K562 (cell line): Measurements from ENCODE around the gene BOLA1. TPM values are rescaled to one million over a fixed set of nuclear protein-coding genes. Genes with fewer than 3 reads are reported as not detected.

ENCODE experiments used
- ATF2 ChIP-seq: sonication (generic); formaldehyde crosslinking; IDR thresholded peaks from 2 replicates; pipeline ENCODE4 v1.8.1; 2022; ENCODE audit warnings: missing genetic modification reagents
- CBX2 ChIP-seq: fragments of 200-600 bp; sonication (generic); IDR thresholded peaks from one replicate; pipeline ENCODE4 v1.6.1; 2012; ENCODE audit warnings: mild to moderate bottlenecking, low read length, inconsistent platforms; ENCODE audit not compliant: insufficient read depth, poor library complexity, severe bottlenecking
- DPF2 ChIP-seq: fragments of 450-650 bp; IDR thresholded peaks from 2 replicates; pipeline ENCODE4 v1.6.1; 2016
- EZH2 ChIP-seq: IDR thresholded peaks from 2 replicates; pipeline ENCODE4 v1.6.1; 2012; ENCODE audit warnings: low read depth, mild to moderate bottlenecking, inconsistent platforms, low read length, borderline replicate concordance
- GMEB1 ChIP-seq: fragments of 250-450 bp; sonication (Bioruptor Pico); IDR thresholded peaks from 2 replicates; pipeline ENCODE4 v1.4.0; 2020; ENCODE audit warnings: mild to moderate bottlenecking
- HIVEP1 ChIP-seq: fragments of 250-450 bp; sonication (Bioruptor Pico); IDR thresholded peaks from 2 replicates; pipeline ENCODE4 v1.4.0; 2020; ENCODE audit warnings: mild to moderate bottlenecking
- RBM25 ChIP-seq: fragments of 200-400 bp; formaldehyde crosslinking; IDR thresholded peaks from 2 replicates; pipeline ENCODE4 v1.6.1; 2018; ENCODE audit warnings: low read length, low read depth, moderate library complexity; ENCODE audit not compliant: severe bottlenecking
- SNAPC5 ChIP-seq: fragments of 250-450 bp; sonication (Bioruptor Pico); IDR thresholded peaks from 2 replicates; pipeline ENCODE4 v1.8.0; 2021; ENCODE audit warnings: moderate library complexity, mild to moderate bottlenecking, inconsistent platforms
- U2AF2 ChIP-seq: fragments of 200-400 bp; formaldehyde crosslinking; optimal IDR thresholded peaks from 2 replicates; pipeline ENCODE3; 2017; ENCODE audit warnings: low read depth, mild to moderate bottlenecking, low read length
- ZNF24 ChIP-seq: fragments of 450-650 bp; IDR thresholded peaks from 2 replicates; pipeline ENCODE4 v1.6.1; 2016
- ZNF347 ChIP-seq: fragments of 450-650 bp; formaldehyde crosslinking; IDR thresholded peaks from 2 replicates; pipeline ENCODE4 v1.4.0; 2020; ENCODE audit warnings: low read depth, mild to moderate bottlenecking, moderate library complexity
- ZNF583 ChIP-seq: fragments of 250-450 bp; sonication (Bioruptor Pico); IDR thresholded peaks from 2 replicates; pipeline ENCODE4 v1.4.0; 2020
- ZNF764 ChIP-seq: fragments of 250-450 bp; sonication (Bioruptor Pico); IDR thresholded peaks from 2 replicates; pipeline ENCODE4 v1.4.0; 2020; ENCODE audit warnings: low read depth, mild to moderate bottlenecking, moderate library complexity
- polyA plus RNA-seq, 8 experiments: library from polyadenylated mRNA; depleted of rRNA in 4 of 8; stranded (reverse) in 5 of 8; unstranded in 3 of 8; fragments of >200 nt; fragmentation: Nextera tagmentation in 2 of 8; fragmentation: Illumina TruSeq in 1 of 8; extraction: Ambion mirVana in 2 of 8; extraction: Trizol in 1 of 8; gene quantifications; 2 replicates each; pipeline versions ENCODE4 v1.2.1 to v1.2.3, GENCODE V29; 2011 to 2014; ENCODE audit warnings: inconsistent platforms in 1 of 8, missing spikeins in 1 of 8
- total RNA-seq, 7 experiments: library from RNA; depleted of rRNA in 6 of 7; stranded (reverse); fragments of >200 nt in 6 of 7; fragmentation: Illumina TruSeq in 2 of 7; extraction: Trizol in 2 of 7; gene quantifications; 2 replicates each; pipeline versions ENCODE4 v1.2.1 to v1.2.3, GENCODE V29; 2011 to 2021; ENCODE audit warnings: low replicate concordance in 1 of 7
- TF ChIP-seq, protein P1 (sequence below): fragments of 450-650 bp; IDR thresholded peaks from 2 replicates; pipeline ENCODE4 v1.6.1; 2016; ENCODE audit warnings: low read depth, mild to moderate bottlenecking, moderate library complexity
- TF ChIP-seq, protein P2 (sequence below): fragments of 150-350 bp; IDR thresholded peaks from 2 replicates; pipeline ENCODE4 v1.6.1; 2014; ENCODE audit warnings: low read depth, mild to moderate bottlenecking, low read length, borderline replicate concordance
- TF ChIP-seq, protein P3 (sequence below): fragments of 250-450 bp; sonication (Bioruptor Pico); IDR thresholded peaks from 2 replicates; pipeline ENCODE4 v1.8.0; 2022; ENCODE audit warnings: moderate library complexity, mild to moderate bottlenecking, inconsistent platforms

Gene BOLA1
- total and polyA plus RNA-seq, 9 of the 15 experiments (the other 6 are each of a cell fraction or from before 2014, with no cell fraction given), result 0.18 to 1.2 (median 0.40) TPM; not detected in 2

DNA sequence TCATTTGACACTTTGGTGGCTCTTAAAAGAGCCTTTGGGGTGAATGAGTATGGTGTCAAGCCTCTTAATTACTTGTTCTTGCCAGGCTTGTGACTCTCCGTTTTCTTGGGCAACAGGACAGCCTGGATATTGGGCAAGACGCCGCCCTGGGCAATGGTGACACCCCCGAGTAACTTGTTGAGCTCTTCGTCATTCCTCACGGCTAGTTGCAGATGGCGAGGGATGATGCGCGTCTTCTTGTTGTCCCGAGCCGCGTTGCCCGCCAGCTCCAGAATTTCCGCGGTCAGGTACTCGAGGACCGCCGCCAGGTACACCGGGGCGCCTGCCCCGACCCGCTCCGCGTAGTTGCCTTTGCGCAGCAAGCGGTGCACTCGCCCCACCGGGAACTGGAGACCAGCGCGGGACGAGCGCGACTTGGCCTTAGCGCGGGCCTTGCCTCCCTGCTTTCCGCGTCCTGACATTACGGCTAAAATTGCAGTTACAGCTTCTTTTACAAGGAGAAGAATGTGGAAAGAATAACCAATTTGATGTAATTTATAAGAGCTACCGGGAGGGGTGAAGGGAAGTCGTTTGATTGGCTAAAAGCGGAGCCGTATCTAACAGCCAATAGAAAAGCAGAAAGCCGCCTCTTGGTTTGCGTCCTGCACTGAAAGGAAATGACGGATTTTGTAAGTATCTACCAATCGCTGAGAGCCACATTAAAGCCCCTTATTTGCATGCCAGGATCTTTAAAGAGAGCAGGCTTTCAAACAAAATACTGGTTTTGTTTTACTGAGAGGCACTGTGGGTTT, 11.7 kb upstream of the BOLA1 start (continued):
- peak; percentile 63 for TF ChIP-seq RBM25
- peak; percentile 17; the same call in 1 of the 2 replicates for TF ChIP-seq ZNF24
- TF ChIP-seq, protein P1, sequence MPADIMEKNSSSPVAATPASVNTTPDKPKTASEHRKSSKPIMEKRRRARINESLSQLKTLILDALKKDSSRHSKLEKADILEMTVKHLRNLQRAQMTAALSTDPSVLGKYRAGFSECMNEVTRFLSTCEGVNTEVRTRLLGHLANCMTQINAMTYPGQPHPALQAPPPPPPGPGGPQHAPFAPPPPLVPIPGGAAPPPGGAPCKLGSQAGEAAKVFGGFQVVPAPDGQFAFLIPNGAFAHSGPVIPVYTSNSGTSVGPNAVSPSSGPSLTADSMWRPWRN, result no peak
- TF ChIP-seq EZH2, result no peak
- TF ChIP-seq, protein P2, sequence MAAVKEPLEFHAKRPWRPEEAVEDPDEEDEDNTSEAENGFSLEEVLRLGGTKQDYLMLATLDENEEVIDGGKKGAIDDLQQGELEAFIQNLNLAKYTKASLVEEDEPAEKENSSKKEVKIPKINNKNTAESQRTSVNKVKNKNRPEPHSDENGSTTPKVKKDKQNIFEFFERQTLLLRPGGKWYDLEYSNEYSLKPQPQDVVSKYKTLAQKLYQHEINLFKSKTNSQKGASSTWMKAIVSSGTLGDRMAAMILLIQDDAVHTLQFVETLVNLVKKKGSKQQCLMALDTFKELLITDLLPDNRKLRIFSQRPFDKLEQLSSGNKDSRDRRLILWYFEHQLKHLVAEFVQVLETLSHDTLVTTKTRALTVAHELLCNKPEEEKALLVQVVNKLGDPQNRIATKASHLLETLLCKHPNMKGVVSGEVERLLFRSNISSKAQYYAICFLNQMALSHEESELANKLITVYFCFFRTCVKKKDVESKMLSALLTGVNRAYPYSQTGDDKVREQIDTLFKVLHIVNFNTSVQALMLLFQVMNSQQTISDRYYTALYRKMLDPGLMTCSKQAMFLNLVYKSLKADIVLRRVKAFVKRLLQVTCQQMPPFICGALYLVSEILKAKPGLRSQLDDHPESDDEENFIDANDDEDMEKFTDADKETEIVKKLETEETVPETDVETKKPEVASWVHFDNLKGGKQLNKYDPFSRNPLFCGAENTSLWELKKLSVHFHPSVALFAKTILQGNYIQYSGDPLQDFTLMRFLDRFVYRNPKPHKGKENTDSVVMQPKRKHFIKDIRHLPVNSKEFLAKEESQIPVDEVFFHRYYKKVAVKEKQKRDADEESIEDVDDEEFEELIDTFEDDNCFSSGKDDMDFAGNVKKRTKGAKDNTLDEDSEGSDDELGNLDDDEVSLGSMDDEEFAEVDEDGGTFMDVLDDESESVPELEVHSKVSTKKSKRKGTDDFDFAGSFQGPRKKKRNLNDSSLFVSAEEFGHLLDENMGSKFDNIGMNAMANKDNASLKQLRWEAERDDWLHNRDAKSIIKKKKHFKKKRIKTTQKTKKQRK, result no peak
- no peak for TF ChIP-seq U2AF2
- TF ChIP-seq HIVEP1, result no peak
- no peak for TF ChIP-seq ATF2 (CRISPR knock-in tag)
- no peak for TF ChIP-seq ZNF764 (CRISPR knock-in tag)
- TF ChIP-seq, protein P3, sequence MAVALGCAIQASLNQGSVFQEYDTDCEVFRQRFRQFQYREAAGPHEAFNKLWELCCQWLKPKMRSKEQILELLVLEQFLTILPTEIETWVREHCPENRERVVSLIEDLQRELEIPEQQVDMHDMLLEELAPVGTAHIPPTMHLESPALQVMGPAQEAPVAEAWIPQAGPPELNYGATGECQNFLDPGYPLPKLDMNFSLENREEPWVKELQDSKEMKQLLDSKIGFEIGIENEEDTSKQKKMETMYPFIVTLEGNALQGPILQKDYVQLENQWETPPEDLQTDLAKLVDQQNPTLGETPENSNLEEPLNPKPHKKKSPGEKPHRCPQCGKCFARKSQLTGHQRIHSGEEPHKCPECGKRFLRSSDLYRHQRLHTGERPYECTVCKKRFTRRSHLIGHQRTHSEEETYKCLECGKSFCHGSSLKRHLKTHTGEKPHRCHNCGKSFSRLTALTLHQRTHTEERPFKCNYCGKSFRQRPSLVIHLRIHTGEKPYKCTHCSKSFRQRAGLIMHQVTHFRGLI (CRISPR knock-in tag), result no peak
- 0 out of 2 replicates have a peak, but pooled peaks have one; percentile 17 for TF ChIP-seq ZNF347 (CRISPR knock-in tag)
- no peak for TF ChIP-seq CBX2
- TF ChIP-seq SNAPC5 (CRISPR knock-in tag), result no peak
- TF ChIP-seq DPF2, result no peak
- no peak for TF ChIP-seq GMEB1 (CRISPR knock-in tag)
- TF ChIP-seq ZNF583 (CRISPR knock-in tag), result no peak
